GM19395 (cell line): ENCODE data around the gene MCTP2.

Experiments used
- ATAC-seq: cut with Tn5 transposase; IDR thresholded peaks from one replicate; pipeline ENCODE4 v1.9.1; 2021; ENCODE audit warnings: mild to moderate bottlenecking, moderate library complexity; ENCODE audit not compliant: unreplicated experiment

The MCTP2 gene

GRCh38 chr15:94259863-94260262 lies 28.5 kb downstream of the MCTP2 start:
- ATAC-seq, result peak; percentile 20

- ATAC-seq, result no peak
Observed at GRCh38 chr15:94262201-94262600, 30.8 kb downstream of the MCTP2 start.

GRCh38 chr15:94263341-94264273 lies 32.2 kb downstream of the MCTP2 start:
- peak; percentile 71 for ATAC-seq

GRCh38 chr15:94265009-94265408 lies 33.6 kb downstream of the MCTP2 start:
- ATAC-seq, result no peak

GRCh38 chr15:94265982-94266381 lies 34.6 kb downstream of the MCTP2 start:
- ATAC-seq, result no peak

GRCh38 chr15:94266789-94267188 lies 35.4 kb downstream of the MCTP2 start:
- ATAC-seq, result no peak

- ATAC-seq, result no peak
Observed at GRCh38 chr15:94269954-94270353, 38.6 kb downstream of the MCTP2 start.

- no peak for ATAC-seq
Observed at GRCh38 chr15:94270570-94270969, 39.2 kb downstream of the MCTP2 start.

- peak; percentile 92 for ATAC-seq
Observed at GRCh38 chr15:94272251-94272898, 41.0 kb downstream of the MCTP2 start.

GRCh38 chr15:94273826-94274225 lies 42.5 kb downstream of the MCTP2 start:
- no peak for ATAC-seq

- ATAC-seq, result no peak
Observed at GRCh38 chr15:94274745-94275144, 43.4 kb downstream of the MCTP2 start.

GRCh38 chr15:94277485-94277884 lies 46.1 kb downstream of the MCTP2 start:
- ATAC-seq, result no peak

- no peak for ATAC-seq
Observed at GRCh38 chr15:94279736-94280135, 48.4 kb downstream of the MCTP2 start.

- ATAC-seq, result no peak
Observed at GRCh38 chr15:94280301-94280700, 48.9 kb downstream of the MCTP2 start.

- no peak for ATAC-seq
Observed at GRCh38 chr15:94282269-94283250, 51.2 kb downstream of the MCTP2 start.

- peak; percentile 32 for ATAC-seq
Observed at GRCh38 chr15:94286583-94286982, 55.2 kb downstream of the MCTP2 start.

- peak; percentile 98 for ATAC-seq
Observed at GRCh38 chr15:94287794-94288246, 56.5 kb downstream of the MCTP2 start.

- no peak for ATAC-seq
Observed at GRCh38 chr15:94290730-94291129, 59.4 kb downstream of the MCTP2 start.

GRCh38 chr15:94293411-94294402 lies 62.3 kb downstream of the MCTP2 start:
- ATAC-seq, result no peak

GRCh38 chr15:94294556-94294955 lies 63.2 kb downstream of the MCTP2 start:
- ATAC-seq, result no peak
